CD8-positive, alpha-beta memory T cell (primary cell): ENCODE measurements around the gene BRCC3. TPM values are rescaled to one million over a fixed set of nuclear protein-coding genes. Genes with fewer than 3 reads are reported as not detected.

Source experiments
- CTCF ChIA-PET: fragments of 350-600 bp; sonication (Branson Sonifier 250); formaldehyde crosslinking; loops from one replicate; lab custom pipeline; 2021; ENCODE audit warnings: antibody characterized with exemption; lab: Charles Lee
- POLR2A ChIA-PET: fragments of 350-600 bp; sonication (Branson Sonifier 250); formaldehyde crosslinking; loops from one replicate; lab custom pipeline; 2021; ENCODE audit warnings: antibody characterized with exemption; lab: Charles Lee
- DNase-seq, 5 donors: peaks; one replicate each; pipeline versions ENCODE4 v3.0.0 to v3.0.0-alpha.2; 2020 to 2022; ENCODE audit warnings: mixed read lengths in 1 of 5
- H3K27ac ChIP-seq: one replicate; pipeline ENCODE4 v1.7.0; 2013; ENCODE audit warnings: low read depth, mild to moderate bottlenecking, low read length, moderate library complexity
- H3K27me3 ChIP-seq: 2 replicates; pipeline ENCODE4 v1.7.0; 2013; ENCODE audit warnings: low read length, mild to moderate bottlenecking; ENCODE audit not compliant: insufficient read depth, poor library complexity, severe bottlenecking
- H3K36me3 ChIP-seq: 2 replicates; pipeline ENCODE4 v1.7.0; 2013; ENCODE audit warnings: mild to moderate bottlenecking, low read length, moderate library complexity; ENCODE audit not compliant: insufficient read depth
- H3K4me1 ChIP-seq: 2 replicates; pipeline ENCODE4 v1.7.0; 2013; ENCODE audit warnings: mild to moderate bottlenecking, low read length, moderate library complexity; ENCODE audit not compliant: insufficient read depth
- H3K4me3 ChIP-seq: 2 replicates; pipeline ENCODE4 v1.7.0; 2013; ENCODE audit warnings: mild to moderate bottlenecking, low read length
- H3K9me3 ChIP-seq: 2 replicates; pipeline ENCODE4 v1.7.0; 2013; ENCODE audit warnings: mild to moderate bottlenecking, low read length
- H3K27ac Mint-ChIP-seq, 8 donors: one replicate each; pipeline ENCODE4 v1.8.0; 2020 to 2021; ENCODE audit warnings: mixed read lengths in 8 of 8, mild to moderate bottlenecking in 6 of 8, inconsistent platforms in 3 of 8, moderate library complexity in 3 of 8
- H3K27me3 Mint-ChIP-seq, 2 donors: one replicate each; pipeline ENCODE4 v1.8.0; 2020 to 2021; ENCODE audit warnings: mixed read lengths in 2 of 2, mild to moderate bottlenecking in 1 of 2, moderate library complexity in 1 of 2
- H3K36me3 Mint-ChIP-seq, 3 donors: one replicate each; pipeline ENCODE4 v1.8.0; 2020 to 2021; ENCODE audit warnings: mixed read lengths in 3 of 3, inconsistent platforms in 1 of 3, mild to moderate bottlenecking in 1 of 3
- H3K4me1 Mint-ChIP-seq, 3 donors: one replicate each; pipeline ENCODE4 v1.8.0; 2020 to 2021; ENCODE audit warnings: mixed read lengths in 3 of 3, inconsistent platforms in 1 of 3, mild to moderate bottlenecking in 1 of 3
- H3K4me3 Mint-ChIP-seq, 7 donors: one replicate each; pipeline ENCODE4 v1.8.0; 2020 to 2021; ENCODE audit warnings: mixed read lengths in 7 of 7, mild to moderate bottlenecking in 6 of 7, moderate library complexity in 4 of 7, inconsistent platforms in 2 of 7
- H3K9me3 Mint-ChIP-seq, 5 donors: one replicate each; pipeline ENCODE4 v1.8.0; 2020 to 2022; ENCODE audit warnings: mixed read lengths in 5 of 5, mild to moderate bottlenecking in 3 of 5, moderate library complexity in 2 of 5, inconsistent platforms in 1 of 5
- polyA plus RNA-seq: library from polyadenylated mRNA; unstranded; fragments of 300-500 nt; fragmentation: Illumina TruSeq; gene quantifications from one replicate; pipeline ENCODE4 v1.2.3, GENCODE V29; 2021
- total RNA-seq, 2 experiments: library from RNA; stranded (reverse); gene quantifications; one replicate each; pipeline ENCODE4 v1.2.3, GENCODE V29; 2021

The BRCC3 gene
- total and polyA plus RNA-seq, 3 experiments from 2014 or later = 27.3 to 41.3 (median 37.0) TPM

DNA sequence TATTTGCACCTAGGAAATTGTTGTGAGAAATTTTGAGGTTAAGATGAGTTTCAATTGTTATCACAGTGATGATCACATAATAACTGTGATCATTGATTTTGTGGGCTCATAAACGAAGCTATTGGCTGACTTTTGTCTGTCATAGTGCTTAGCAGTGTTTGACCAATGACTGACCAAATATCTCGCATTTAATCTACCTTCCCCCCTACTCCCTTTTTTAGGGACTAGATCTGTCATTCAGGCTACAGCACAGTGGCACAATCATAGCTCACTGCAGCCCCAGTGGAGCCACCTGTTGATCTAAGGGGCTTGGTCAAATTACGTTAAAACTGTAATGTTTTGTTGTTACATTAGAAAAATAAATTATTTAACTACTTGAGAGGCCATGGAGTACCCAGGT, 43.2 kb upstream of the BRCC3 start:
- CTCF ChIA-PET = interaction anchor here (1.4 kb wide), 1 partner anchor 42 kb away, joined by 3 read pairs; no protein-coding TSS in a partner anchor
- peak overlapping the region; percentile 81 for H3K4me3 ChIP-seq
- peak overlapping the region; percentile 81 to 98 (median 90) for H3K4me3 Mint-ChIP-seq

DNA sequence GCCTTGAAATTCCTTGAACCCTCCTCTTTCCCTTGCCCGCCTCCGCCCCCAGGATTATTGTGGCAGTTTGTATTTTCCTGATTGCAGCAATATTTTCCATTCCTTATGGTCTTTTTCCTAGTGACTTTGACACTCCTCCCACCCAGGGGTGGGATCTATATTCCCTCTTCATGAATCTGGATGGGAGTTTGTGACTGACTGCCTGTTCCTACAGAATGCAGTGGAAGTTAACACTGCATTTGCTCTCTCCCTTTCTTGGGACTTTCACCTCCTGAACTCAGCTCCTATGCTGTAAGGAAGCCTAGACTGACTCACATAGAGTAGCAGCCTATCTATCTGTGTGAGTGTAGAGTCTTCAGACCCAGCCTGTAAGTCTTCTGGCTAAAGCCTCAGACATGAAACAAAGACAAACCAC, 42.4 kb upstream of the BRCC3 start:
- Histone ChIP-seq H3K27ac (peak overlapping the region; percentile 90), H3K4me1 (peaks cover 14% of the 10 kb centered on the region), H3K27me3 (no peaks in the 10 kb centered on the region), H3K4me3 (no peak overlapping the region), H3K9me3 (no peaks in the 10 kb centered on the region), H3K36me3 (no peaks in the 10 kb centered on the region)
- H3K4me1 Mint-ChIP-seq = peaks cover 20 to 41% (median 21%) of the 10 kb centered on the region in 3 donors
- peak overlapping the region in 5 of 7 donors; percentile 2 to 98 (median 22) for H3K4me3 Mint-ChIP-seq
- no peak for DNase-seq
- peaks cover 0 to 6% of the 10 kb centered on the region in 2 donors for H3K27me3 Mint-ChIP-seq
- peak overlapping the region in 7 of 8 donors; percentile 37 to 98 (median 97) for H3K27ac Mint-ChIP-seq
- ChIA-PET CTCF (interaction anchor here (1.4 kb wide), 1 partner anchor 42 kb away, joined by 3 read pairs; no protein-coding TSS in a partner anchor), POLR2A (no interaction called here)
- no peaks in the 10 kb centered on the region for H3K9me3 Mint-ChIP-seq
- H3K36me3 Mint-ChIP-seq = peaks cover 0 to 10% (median 0%) of the 10 kb centered on the region in 3 donors

More for the DNA sequence above, 43.2 kb upstream of the BRCC3 start:
- Mint-ChIP-seq H3K4me1 (peaks cover 20 to 38% (median 21%) of the 10 kb centered on the region in 3 donors), H3K27me3 (peaks cover 0 to 4% of the 10 kb centered on the region in 2 donors), H3K27ac (peak overlapping the region in 7 of 8 donors; percentile 97 to 99 (median 97)), H3K9me3 (no peaks in the 10 kb centered on the region), H3K36me3 (peaks cover 0 to 6% (median 0%) of the 10 kb centered on the region in 3 donors)
- no peak for DNase-seq
- peak overlapping the region; percentile 90 for H3K27ac ChIP-seq
- POLR2A ChIA-PET = no interaction called here
- no peaks in the 10 kb centered on the region for H3K36me3 ChIP-seq
- peaks cover 14% of the 10 kb centered on the region for H3K4me1 ChIP-seq
- H3K9me3 ChIP-seq = no peaks in the 10 kb centered on the region
- H3K27me3 ChIP-seq = no peaks in the 10 kb centered on the region

- Histone ChIP-seq H3K9me3 (no peaks in the 10 kb centered on the region), H3K36me3 (peaks cover 8% of the 10 kb centered on the region), H3K4me3 (no peak overlapping the region), H3K4me1 (peaks cover 14% of the 10 kb centered on the region), H3K27me3 (no peaks in the 10 kb centered on the region), H3K27ac (no peak overlapping the region)
- Mint-ChIP-seq H3K9me3 (peaks cover 0 to 5% (median 3%) of the 10 kb centered on the region in 5 donors), H3K4me3 (no peak overlapping the region), H3K36me3 (peaks cover 4 to 34% (median 13%) of the 10 kb centered on the region in 3 donors), H3K4me1 (peaks cover 20 to 43% (median 21%) of the 10 kb centered on the region in 3 donors), H3K27ac (peak overlapping the region in 1 of 8 donors; percentile 5), H3K27me3 (peaks cover 0 to 6% of the 10 kb centered on the region in 2 donors)
- DNase-seq = no peak
- ChIA-PET CTCF (no interaction called here), POLR2A (no interaction called here)
Measured at GRCh38 chrX:155031657-155032056, 39.7 kb upstream of the BRCC3 start.

DNA sequence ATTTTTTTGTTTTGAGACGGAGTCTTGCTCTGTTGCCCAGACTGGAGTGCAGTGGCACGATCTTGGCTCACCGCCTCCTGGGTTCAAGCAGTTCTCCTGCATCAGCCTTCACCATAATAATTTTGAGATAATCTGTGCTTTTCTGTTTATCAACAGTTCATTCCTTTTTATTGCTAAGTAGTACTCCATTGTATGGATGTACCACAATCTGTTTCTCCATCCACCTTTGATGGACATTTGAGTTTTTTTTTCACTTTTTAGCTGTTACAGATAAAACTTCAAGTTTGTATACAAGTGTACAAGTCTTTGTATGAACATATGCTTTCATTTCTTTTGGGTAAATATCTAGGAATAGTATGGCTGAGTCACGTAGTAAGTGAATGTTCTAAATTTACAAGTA, 35.6 kb upstream of the BRCC3 start:
- Mint-ChIP-seq H3K9me3 (peaks cover 0 to 5% (median 3%) of the 10 kb centered on the region in 5 donors), H3K4me3 (no peak overlapping the region), H3K4me1 (peaks cover 12 to 45% (median 33%) of the 10 kb centered on the region in 3 donors), H3K27me3 (peaks cover 0 to 2% of the 10 kb centered on the region in 2 donors), H3K27ac (no peak overlapping the region), H3K36me3 (peaks cover 4 to 55% (median 17%) of the 10 kb centered on the region in 3 donors)
- no peak for DNase-seq
- ChIA-PET CTCF (no interaction called here), POLR2A (no interaction called here)
- Histone ChIP-seq H3K9me3 (no peaks in the 10 kb centered on the region), H3K4me3 (no peak overlapping the region), H3K27me3 (no peaks in the 10 kb centered on the region), H3K36me3 (peaks cover 8% of the 10 kb centered on the region), H3K4me1 (no peaks in the 10 kb centered on the region), H3K27ac (no peak overlapping the region)

DNA sequence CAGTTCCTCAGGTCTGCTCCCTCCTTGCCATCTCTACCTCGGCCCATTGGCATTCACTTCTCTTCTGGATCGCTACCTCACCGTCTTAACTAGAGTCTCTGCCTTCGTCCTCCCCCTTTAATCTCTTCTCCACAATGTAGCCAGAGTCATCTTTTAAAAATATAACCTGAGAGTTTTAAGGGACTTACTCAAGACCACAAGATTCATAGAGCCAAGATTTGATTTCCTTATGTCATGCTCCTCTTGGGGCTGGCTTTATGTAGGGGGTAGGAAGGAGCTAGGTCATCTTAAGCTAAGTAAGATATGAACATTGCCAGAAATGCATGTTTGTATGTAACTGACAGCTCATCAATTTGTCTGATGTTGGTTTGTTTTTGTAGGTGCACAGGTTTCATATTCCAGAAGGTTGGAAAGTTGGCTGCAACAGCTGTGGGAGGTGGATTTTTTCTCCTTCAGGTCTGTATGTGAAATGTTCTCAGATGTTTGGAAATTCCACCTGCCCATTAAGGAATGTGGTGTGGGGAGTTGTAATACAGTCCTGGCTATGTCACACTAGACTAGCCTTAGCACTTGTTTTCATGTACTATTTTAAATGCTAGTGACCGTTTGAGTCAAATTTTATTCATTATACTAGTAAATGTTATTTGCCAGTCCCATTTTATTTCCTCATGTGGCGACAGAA, 25.0 kb upstream of the BRCC3 start:
- H3K4me1 ChIP-seq = no peaks in the 10 kb centered on the region
- ChIA-PET CTCF (no interaction called here), POLR2A (no interaction called here)
- H3K9me3 ChIP-seq = no peaks in the 10 kb centered on the region
- Mint-ChIP-seq H3K4me3 (no peak overlapping the region), H3K36me3 (peaks cover 0 to 53% (median 0%) of the 10 kb centered on the region in 3 donors), H3K27me3 (peaks cover 0 to 1% of the 10 kb centered on the region in 2 donors), H3K27ac (peak overlapping the region in 1 of 8 donors; percentile 47), H3K9me3 (no peaks in the 10 kb centered on the region), H3K4me1 (peaks cover 7 to 31% (median 14%) of the 10 kb centered on the region in 3 donors)
- H3K27me3 ChIP-seq = no peaks in the 10 kb centered on the region
- no peak overlapping the region for H3K27ac ChIP-seq
- H3K36me3 ChIP-seq = no peaks in the 10 kb centered on the region
- no peak overlapping the region for H3K4me3 ChIP-seq
- DNase-seq = no peak

DNA sequence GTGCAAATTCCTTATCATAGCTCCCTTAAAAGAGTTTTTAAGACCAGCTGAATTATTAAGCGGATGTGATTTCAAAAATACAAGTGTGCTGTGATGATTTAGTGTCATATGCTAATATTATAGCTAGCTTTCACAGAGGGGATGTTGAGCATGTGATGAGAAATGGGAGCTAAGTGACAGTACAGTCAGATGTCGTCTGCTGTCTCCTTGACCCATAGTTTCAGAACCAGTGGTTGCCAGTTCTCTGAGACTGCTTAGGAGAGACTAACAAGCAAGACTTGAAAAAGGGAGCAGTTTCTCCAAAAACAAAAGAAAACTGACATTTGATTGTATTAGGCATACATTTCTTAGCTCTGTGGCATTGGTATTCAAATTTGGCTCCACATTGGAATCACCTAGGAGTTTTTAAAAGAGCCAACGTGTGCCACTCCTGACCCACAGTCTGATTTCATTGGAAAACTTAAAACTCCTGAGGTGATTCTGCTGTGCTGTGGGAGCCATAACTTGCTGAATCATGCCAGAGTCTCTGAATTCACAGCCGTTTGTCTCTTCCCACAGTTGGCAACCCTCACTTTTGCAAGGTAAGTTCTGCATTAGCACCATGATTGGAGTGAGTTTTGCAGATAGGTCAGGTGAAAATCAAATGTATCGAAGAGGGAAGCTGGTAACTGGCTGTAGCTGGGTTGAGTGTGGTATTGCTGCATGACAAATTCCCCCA, 24.3 kb upstream of the BRCC3 start:
- peaks cover 0 to 59% (median 0%) of the 10 kb centered on the region in 3 donors for H3K36me3 Mint-ChIP-seq
- no peak overlapping the region for H3K4me3 Mint-ChIP-seq
- peaks cover 0 to 1% of the 10 kb centered on the region in 2 donors for H3K27me3 Mint-ChIP-seq
- CTCF ChIA-PET = no interaction called here
- H3K4me1 Mint-ChIP-seq = peaks cover 7 to 29% (median 14%) of the 10 kb centered on the region in 3 donors
- DNase-seq = no peak
- Histone ChIP-seq H3K9me3 (no peaks in the 10 kb centered on the region), H3K27ac (no peak overlapping the region), H3K36me3 (no peaks in the 10 kb centered on the region), H3K4me3 (no peak overlapping the region), H3K4me1 (no peaks in the 10 kb centered on the region), H3K27me3 (no peaks in the 10 kb centered on the region)
- peak overlapping the region in 1 of 8 donors; percentile 10 for H3K27ac Mint-ChIP-seq
- POLR2A ChIA-PET = no interaction called here
- H3K9me3 Mint-ChIP-seq = no peaks in the 10 kb centered on the region

DNA sequence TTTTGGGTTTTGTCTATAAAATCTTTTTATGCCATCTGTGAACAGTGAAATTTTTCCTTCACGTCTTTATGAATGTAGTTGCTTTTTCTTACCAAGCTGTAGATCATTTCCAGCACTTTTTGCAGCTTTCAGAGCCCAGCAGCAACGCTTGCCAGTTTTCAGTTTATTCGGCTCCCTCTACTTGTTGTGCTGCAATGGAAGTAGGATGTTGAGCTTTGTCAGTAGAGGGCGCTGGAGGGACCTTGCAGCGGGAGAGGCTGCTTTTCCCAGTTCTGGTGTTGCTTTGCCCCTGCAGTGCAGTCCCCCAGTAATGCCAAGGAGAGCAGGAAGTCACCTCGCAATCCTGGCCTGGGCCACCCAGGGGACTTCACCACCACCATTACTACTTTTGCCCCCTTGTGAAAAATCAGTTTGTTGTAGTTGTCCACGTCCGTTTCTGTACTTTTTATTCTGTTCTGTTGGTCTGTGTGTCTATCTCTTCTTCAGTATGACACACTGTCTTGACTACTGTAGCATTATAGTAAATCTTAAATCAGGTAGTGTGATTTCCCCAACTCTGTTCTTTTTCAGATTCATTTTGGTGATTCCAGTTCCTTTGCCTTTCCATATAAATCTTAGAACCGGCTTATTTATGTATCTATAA, 22.2 kb upstream of the BRCC3 start:
- no peaks in the 10 kb centered on the region for H3K9me3 ChIP-seq
- peak; percentile 5 to 58 (median 33) for DNase-seq
- no peaks in the 10 kb centered on the region for H3K9me3 Mint-ChIP-seq
- H3K4me1 Mint-ChIP-seq = peaks cover 5 to 26% (median 11%) of the 10 kb centered on the region in 3 donors
- CTCF ChIA-PET = interaction anchor here (0.9 kb wide), 2 partner anchors 13 to 17 kb away, joined by 4 read pairs; no protein-coding TSS in a partner anchor
- peak overlapping the region in 6 of 8 donors; percentile 2 to 74 (median 34) for H3K27ac Mint-ChIP-seq
- H3K4me3 Mint-ChIP-seq = peak overlapping the region in 1 of 7 donors; percentile 33
- H3K27ac ChIP-seq = no peak overlapping the region
- H3K4me3 ChIP-seq = no peak overlapping the region
- no peaks in the 10 kb centered on the region for H3K27me3 ChIP-seq
- H3K27me3 Mint-ChIP-seq = peaks cover 0 to 1% of the 10 kb centered on the region in 2 donors
- H3K4me1 ChIP-seq = no peaks in the 10 kb centered on the region
- peaks cover 0 to 66% (median 1%) of the 10 kb centered on the region in 3 donors for H3K36me3 Mint-ChIP-seq
- H3K36me3 ChIP-seq = no peaks in the 10 kb centered on the region
- POLR2A ChIA-PET = no interaction called here
